Measurements from ENCODE around the gene POU2F1.
A peak's percentile ranks its signal among the peaks of the same experiment; 100 is the strongest.

Gene POU2F1

DNA sequence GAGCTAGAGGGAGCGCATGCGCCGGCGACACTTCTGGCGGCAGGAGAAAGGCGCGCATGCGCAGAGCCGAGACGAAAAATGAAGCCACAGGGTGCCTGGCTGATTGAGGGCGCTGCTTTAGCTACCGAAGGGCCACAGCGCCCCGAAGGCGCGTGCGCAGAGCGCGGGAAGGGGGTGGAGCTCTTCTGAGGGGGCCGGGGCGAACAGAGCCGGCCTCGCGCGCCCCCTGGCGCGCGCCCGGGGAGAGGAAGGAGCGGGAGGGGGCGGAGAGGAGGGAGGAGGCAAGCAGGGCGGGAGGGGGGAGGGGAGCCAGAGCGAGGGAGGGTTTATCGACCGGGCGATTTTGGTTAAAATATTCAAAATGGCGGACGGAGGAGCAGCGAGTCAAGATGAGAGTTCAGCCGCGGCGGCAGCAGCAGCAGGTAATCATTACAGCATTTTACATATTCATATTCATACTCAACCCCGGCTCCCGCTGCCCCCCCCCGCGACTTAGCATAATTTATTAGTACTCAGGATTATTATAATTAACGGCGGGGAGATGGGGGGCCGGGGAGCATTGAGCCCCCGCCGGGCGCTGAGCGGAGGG, at the start of gene POU2F1:
TSS of gene POU2F1 (plus strand) at position 350 of the 589 bp plus-strand sequence. CDS start at position 362, 12 bp downstream.
- peak; percentile 98 to 100 (median 99) for DNase-seq (ENCODE audit: low read depth in 3 of 3, low spot score in 1 of 3)

DNA sequence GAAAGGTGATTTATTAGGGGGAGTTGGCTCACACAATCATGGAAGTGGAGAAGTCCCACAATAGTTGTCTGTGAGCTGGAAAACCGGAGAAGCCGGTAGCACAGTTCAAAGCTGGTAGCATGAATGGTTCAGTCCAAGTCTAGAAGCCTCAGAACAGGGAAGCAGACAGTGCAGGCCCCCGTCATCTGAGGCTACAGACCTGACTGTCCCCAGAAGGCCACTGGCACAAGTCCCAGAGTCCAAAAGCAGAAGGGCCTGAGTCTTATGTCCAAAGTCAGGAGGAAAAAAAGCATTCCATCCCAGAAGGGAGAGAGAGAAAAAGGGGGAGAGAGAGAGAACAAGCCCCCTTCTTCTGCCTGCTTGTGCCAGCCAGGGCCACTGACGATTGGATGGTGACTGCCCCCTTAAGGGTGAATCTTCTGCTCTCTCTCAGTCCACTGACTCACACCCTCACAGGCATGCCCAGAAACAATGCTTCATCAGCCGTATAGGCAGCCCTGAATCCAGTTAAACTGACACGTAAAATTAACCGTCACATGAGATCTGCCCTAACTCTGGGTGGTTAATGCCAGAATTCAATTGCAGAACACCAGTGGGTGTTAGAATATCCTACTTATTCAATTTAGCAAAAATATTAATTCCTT, 49.3 kb upstream of the POU2F1 start:
- DNase-seq (ENCODE audit: low read depth in 3 of 3, low spot score in 1 of 3), result no peak

DNA sequence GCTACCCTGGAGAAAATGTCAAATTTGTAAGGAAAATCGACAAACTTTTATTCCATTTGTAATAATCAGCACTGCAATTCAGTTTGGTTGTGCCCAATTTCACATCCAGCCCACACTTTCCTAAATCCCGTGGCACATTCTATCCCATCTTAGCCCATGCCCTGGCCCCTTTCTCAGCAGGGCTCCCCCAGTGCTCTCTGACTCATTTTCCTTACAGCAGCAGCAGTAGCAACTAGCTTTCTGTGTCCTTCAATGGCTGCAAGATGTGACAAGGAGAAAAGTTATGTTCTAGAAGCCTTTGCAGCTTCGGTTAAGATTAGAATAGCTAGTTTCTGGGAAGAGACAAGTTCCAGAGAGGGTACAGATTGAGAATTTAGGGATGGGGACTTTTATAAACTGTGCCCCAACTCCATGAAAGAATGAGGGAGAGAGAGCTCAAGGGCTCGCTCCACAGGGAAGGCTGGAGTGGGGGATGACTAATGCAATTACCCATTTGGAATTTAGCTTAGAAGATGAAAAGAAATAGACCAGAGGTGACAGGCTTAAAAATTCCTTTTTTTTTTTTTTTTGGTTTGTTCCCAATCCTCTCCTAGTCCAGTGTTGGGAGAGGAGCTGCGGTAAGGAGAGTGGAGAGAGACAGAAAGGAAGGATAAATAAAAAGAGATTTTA, 47.0 kb upstream of the POU2F1 start:
- no peak for DNase-seq (ENCODE audit: low read depth in 3 of 3, low spot score in 1 of 3)

DNA sequence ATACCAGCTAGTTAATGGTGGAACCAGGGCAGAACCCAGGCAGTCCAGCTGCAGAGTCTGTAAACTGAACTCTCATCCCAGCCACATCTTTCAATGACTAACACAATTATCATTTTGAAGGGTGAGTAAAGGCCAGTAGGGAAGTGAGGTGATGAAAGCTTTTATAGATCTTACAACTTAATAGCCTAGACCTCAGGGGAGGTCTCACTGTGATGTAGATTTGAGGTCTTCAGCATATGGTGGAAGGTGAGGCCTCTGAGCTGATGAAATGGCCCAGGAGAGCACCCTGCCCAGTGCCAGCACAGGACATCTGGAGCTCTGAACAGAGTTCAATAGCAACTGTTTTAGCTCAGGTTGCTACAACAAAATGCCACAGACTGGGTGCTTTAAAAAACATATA, 44.8 kb upstream of the POU2F1 start:
- DNase-seq (ENCODE audit: low read depth in 3 of 3, low spot score in 1 of 3), result no peak

DNA sequence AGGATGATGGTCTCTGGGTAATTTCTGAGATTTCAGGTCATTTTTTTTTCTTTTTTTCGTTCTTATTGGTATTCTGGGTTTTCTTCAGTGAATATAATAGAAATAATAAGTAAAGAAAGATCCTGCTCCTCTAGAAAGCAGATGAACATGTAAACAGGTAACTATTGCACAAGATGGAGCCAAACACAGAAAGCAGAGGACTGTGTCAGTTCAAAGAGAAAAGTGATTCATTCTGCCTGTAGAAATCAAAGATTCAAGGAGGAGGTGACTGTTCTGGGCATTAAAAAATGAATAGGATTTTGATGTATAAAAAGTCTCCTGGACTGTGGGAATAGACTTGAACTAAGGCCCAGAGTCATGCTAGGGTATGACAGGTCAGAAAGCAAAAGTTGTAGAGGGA, 41.9 kb upstream of the POU2F1 start:
- DNase-seq (ENCODE audit: low read depth in 3 of 3, low spot score in 1 of 3), result no peak

DNA sequence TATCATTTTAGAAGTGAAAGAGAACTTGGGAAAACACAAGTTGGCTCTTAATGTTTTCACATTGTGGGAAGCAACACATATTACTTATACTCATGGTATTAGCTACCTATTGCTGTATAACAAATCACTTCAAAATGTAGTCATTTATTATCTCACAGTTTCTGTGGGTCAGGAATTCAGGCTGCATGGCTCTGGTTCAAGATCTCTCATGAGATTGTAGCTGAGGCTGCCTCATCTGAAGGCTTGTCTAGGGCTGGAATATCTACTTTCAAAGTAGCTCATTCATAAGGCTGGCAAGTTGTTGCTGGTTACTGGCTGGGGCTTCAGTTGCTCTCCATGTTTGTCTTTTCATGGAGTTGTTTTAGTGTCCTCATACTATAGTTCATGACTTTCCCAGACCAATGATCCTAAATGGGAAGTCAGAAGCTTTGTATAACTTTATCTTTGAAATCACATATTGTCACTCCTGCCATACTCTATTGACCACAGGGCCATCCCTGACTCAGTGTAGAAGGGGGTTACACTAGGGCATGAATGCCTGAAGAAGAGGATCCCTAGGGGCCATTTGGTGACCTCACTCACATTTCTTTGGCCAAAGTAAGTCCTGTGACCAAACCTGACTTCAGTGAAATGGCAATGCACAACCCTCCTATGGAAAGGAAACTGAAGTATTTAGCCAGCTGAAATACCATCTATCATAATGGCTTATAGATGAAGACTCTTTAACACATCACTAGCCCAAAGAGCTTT, 37.9 kb upstream of the POU2F1 start:
- no peak for DNase-seq (ENCODE audit: low read depth in 3 of 3, low spot score in 1 of 3)

DNA sequence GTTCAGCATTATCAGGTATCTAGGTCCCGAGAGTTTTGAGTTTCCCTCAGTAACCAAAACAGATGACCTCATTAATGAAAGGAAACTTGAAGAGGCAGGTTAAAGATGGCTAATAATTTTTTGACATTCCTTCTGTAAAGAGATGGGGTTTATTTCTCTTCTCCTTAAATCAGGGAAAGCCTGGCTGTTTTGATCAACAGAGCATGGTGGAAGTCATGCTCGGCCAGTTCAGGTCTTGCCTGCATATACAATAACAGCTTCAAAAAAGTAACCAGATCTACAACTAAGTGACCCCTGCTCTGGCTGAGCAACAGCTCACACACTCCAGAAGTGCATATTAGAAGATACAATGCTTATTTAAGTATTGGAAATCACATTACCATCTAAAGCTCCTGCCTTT, 36.6 kb upstream of the POU2F1 start:
- no peak for DNase-seq (ENCODE audit: low read depth in 3 of 3, low spot score in 1 of 3)

DNA sequence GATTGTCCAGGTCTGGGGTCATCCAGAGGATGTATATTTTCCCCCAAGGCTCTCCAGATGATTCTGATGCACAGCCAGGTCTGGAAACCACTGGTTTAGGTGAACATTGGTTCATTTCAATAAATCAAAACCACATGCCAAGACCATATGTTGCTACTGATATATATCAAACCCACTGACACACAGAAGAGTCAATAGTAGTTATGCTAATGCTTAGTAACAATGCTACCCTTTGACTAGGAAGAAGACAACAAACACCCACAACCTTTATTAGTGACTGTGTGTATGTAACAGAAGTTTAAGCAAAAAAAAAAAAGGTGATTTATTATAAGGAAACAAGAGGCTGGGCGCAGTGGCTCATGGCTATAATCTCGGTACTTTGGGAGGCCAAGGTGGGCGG, 35.6 kb upstream of the POU2F1 start:
- DNase-seq (ENCODE audit: low read depth in 3 of 3, low spot score in 1 of 3), result no peak

DNA sequence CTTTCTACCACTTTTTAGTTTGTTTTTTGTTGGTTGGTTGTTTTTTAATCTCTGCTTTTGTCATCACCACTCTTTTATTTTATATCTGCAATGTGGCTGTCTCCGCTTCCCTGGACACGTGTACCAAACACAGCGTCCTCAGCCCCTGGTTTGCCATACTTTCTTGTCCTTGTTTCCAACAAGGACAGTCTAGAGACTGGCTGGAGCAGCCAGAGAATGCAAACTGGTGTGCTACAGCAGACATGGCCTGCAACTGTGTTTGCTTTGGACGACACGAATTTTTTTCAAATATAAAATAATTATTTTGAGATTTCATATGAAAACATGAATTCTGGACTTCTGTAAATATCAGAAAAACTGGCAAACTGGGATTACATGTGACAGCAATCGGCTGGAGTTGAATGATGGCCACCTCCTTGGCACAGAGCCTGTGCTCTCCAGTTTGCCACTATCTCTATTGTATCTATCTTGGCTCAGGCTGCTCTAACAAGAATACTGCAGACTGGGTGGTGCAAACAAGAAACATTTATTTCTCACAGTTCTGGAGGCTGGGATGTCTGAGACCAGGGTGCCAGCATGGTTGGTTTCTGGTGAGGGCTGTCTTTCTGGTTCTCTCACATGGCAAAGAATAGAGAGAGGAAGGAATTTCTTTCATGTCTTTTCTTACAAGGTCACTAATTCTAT, 34.6 kb upstream of the POU2F1 start:
- no peak for DNase-seq (ENCODE audit: low read depth in 3 of 3, low spot score in 1 of 3)

DNA sequence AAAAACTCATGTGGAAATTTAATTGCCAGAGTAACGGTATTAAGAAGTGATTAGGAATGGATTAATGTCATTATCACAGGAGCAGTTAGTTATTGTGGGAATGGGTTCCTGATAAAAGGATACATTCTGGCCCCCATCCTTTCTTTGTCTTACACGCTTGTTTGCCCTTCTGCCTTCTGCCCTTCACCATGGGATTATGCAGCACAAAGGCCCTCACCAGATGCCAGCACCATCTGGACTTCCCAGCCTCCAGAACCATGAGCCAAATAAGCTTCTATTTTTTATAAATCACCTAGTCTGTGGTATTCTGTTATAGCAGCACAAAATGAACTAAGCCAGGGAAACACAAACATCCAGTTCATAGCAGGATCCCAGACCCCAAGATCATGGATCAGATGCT, 33.9 kb upstream of the POU2F1 start:
- no peak for DNase-seq (ENCODE audit: low read depth in 3 of 3, low spot score in 1 of 3)

DNA sequence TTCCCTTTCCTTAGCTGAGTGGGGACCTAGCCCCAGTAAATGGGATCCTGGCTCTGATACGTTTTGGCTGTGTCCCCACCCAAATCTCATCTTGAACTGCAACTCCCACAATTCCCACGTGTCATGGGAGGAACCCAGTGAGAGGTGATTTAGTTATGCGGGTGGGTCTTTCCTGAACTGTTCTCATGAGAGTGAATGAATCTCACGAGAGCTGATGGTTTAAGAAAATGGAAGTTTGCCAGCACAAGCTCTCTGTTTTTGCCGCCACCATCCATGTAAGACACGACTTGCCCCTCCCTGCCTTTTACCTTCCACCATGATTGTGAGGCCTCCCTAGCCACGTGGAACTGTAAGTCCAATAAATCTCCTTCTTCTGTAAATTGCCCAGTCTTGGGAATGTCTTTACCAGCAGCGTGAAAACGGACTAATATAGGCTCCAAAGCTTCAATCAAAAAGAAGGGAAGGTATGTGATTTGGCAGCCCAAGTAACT, 29.9 kb upstream of the POU2F1 start:
- no peak for DNase-seq (ENCODE audit: low read depth in 3 of 3, low spot score in 1 of 3)

DNA sequence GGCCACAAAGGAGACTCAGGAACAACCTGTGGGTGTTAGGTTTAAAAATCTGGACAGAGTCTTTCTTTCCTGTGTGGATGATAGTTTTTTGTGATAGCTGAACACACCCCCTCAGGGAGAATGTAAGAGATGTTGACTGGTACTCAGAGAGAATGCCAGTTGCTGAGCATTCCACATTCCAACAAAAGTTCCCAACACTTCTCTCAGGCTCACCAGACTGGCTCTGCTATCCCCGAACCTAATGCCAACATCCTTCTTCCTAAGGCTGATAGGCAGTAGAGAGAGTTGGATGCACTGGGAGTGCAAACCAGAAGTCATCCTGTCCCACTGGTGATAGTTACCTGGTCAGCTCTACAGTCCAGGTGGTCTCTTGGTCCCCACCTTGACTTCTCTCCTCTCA, 28.7 kb upstream of the POU2F1 start:
- DNase-seq (ENCODE audit: low read depth in 3 of 3, low spot score in 1 of 3), result no peak

DNA sequence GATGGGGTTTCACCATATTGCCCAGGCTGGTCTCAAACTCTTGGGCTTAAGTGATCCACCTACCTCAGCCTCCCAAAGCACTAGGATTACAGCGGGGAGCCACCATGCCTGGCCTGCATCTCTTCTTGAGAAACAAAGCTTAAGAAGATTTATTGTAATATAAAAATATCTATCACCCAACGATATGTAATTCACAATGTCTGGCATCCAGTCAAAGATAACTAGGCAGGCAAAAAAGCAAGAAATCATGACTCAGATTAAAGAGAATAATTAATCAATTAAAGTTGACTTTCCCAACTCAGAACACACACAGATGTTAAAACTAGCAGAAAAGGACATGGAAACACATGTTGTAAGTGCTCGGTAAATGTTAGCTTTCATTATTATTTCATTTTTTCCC, 26.5 kb upstream of the POU2F1 start:
- DNase-seq (ENCODE audit: low read depth in 3 of 3, low spot score in 1 of 3), result no peak

DNA sequence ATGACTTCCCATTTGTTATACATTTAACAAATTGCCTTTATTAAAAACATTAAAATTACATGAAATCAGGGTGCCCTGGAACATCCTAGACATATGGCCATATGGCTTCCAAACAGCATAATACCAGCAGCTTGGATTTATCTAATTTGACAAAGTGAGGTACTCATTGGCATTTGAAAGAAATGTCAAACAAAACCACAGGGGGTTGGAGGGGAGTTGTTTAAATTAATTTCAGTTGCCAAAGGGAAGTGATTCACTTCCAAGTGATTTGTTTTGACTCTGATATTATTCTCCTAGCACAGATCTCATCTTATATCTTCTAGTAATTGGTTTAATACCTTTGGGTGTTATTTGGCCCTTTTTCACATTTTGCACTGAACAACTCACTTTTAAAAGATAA, 24.5 kb upstream of the POU2F1 start:
- DNase-seq (ENCODE audit: low read depth in 3 of 3, low spot score in 1 of 3), result no peak

DNA sequence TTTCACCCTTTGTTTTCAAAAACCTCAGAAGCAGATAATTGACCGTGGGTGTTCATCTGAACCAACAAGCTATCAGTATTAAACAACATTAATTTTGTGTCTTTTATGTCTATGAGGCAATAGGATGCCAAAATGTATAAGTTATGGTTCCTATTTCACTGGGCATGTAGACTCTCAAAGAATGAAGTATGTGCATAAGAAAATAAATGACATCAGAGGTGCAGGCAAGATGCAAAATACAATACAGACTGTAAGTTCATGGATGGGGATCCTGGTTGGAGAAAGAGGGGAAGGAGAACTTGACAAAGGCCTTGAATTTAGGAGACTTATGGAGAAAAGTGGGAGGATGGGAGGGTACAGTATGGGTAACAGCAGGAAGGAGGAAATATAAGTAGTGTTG, 23.4 kb upstream of the POU2F1 start:
- DNase-seq (ENCODE audit: low read depth in 3 of 3, low spot score in 1 of 3), result no peak

DNA sequence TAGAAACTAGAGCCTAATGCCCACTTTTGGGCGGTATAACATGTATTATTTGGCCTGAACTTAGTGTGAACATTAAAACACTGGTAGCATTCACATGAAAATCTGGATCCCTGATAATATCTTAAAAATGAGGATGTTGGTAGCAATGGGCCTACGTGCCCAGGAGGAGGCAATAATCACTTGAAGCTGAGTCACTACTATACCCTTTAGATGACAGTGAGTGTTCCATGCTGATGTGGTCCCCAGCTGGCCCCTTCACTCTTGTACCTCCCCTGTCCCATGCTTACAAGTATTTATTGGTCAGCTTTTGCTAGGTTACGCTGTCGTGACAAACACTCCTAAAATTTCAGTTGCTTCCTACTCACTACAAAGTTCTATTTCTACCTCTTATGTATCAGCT, 23.0 kb upstream of the POU2F1 start:
- DNase-seq (ENCODE audit: low read depth in 3 of 3, low spot score in 1 of 3), result no peak

DNA sequence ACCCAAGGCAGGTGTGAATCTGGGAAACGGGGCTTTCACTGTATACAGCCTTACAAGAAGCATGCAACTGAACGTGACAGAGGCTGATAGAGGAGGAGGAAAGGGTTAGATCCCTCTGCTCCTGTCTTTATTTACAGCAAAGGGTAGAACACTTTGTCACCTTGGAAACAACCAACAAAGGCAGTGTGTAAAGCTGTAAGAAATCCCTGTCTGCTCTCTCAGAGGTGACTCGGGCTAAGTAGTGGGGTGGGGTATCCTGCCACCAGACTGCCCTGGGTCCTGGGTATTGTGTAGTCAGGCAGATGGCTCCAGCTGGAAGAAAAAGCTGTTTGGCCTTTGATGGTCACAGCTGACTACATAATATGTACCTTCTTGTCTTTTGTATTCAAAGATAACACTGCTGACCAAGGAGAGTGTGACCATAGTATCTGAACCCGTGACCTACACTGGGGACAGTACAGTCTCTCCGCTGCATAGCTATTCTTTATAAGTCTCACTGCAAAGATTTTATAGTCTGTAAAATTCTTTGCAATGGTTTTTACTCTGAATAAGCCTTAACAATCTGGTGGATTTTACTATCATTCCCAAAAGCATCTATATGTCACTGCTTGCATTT, 22.1 kb upstream of the POU2F1 start:
- no peak for DNase-seq (ENCODE audit: low read depth in 3 of 3, low spot score in 1 of 3)

DNA sequence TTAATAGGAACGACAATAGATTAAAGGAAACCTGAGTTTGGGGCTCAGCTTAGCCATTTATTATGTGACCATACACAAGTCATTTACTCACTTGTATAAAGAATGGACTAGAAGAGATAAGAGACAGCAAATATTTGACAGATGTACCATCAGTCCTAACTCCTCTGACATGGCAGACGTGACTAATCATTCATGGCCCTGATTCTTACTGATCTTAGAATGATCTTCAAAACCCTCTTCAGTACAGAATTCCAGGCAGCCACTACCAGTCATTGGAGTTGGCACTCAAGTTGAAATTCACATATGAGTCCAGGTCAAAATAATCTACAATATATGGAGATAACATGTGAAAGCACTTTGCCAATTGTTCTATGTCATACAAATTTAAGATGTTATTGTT, 21.0 kb upstream of the POU2F1 start:
- no peak for DNase-seq (ENCODE audit: low read depth in 3 of 3, low spot score in 1 of 3)

DNA sequence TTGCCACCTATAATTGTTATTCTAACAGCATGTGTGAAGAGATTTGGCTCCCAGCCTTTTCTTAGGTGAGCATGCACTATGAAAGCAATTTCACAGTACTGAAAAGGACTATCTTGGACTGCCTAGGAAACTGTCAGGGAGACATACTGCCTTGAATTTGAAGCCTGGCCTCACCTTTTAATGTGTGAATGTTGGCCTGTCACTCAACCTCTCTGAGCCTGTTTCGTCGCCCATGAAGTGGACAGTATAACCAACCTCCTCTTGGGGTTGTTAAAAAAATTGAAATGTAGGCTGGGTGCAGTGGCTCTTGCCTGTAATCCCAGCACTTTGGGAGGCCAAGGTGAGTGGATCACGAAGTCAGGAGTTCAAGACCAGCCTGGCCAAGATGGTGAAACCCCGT, 20.4 kb upstream of the POU2F1 start:
- DNase-seq (ENCODE audit: low read depth in 3 of 3, low spot score in 1 of 3), result no peak

DNA sequence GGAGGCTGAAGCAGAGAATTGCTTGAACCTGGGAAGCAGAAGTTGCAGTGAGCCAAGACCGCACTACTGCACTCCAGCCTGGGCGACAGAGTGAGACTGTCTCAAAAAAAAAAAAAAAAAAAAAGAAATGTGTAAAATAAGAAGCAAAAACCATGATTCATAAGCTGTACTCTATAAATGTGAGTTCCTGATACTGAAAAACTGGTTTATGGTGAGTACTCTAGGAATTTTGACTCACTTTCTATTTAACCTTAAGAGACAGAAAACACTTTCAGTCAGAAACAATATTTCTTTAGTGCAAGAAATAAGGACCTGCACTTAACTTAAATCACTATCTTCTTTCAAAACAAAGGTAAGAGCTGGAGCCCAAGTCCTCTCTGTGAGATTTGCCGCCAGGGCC, 19.9 kb upstream of the POU2F1 start:
- DNase-seq (ENCODE audit: low read depth in 3 of 3, low spot score in 1 of 3), result no peak

DNA sequence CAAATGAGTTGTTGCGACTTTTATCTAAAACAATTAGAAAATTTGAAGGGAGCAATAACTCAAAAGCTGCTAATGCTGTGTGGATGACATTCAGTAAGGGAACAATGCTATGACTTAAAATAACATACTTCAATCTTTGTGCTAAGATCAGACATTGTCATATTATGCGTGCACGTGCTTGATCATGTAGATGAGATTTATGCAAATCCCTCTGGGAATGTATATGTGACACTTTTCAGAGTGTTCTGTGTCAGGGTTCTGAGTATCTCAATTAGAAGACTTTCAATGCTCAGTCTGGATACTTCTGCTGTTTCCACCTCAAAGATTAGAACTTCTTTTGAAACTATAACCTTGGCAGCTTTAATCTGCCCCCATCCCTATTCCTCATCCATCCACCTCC, 18.6 kb upstream of the POU2F1 start:
- DNase-seq (ENCODE audit: low read depth in 3 of 3, low spot score in 1 of 3), result no peak

Data from stimulated activated CD4-positive, alpha-beta T cell treated with anti-CD3 and anti-CD28 coated beads, TNF-alpha, amount 100 ng/mL, for 1 hour (primary cell).